OCI-LY7 (cell line): ENCODE measurements around the gene MTHFD2L. TPM values are rescaled to one million over a fixed set of nuclear protein-coding genes. Genes with fewer than 3 reads are reported as not detected.

Source experiments
- BruUV-seq: library from RNA; stranded (reverse); fragments of 400-500 nt; replicated peaks from 2 replicates; lab custom pipeline; 2021; lab: Mats Ljungman, UMichigan
- CTCF ChIA-PET: fragments of 300-600 bp; sonication (Branson Sonifier 250); formaldehyde crosslinking; loops from one replicate; lab custom pipeline; 2022; ENCODE audit warnings: antibody characterized with exemption; ENCODE audit not compliant: unreplicated experiment; lab: Charles Lee
- POLR2A ChIA-PET: fragments of 300-600 bp; sonication (Branson Sonifier 250); formaldehyde crosslinking; loops from one replicate; lab custom pipeline; 2022; ENCODE audit warnings: antibody characterized with exemption; lab: Charles Lee
- DNase-seq: peaks from one replicate; pipeline ENCODE4 v3.0.0-alpha.2; 2015; ENCODE audit warnings: low spot score
- H2AFZ ChIP-seq: fragments of 200-600 bp; sonication (generic), shearing (Covaris generic); 2 replicates; pipeline ENCODE4 v1.6.1; 2014; ENCODE audit warnings: mild to moderate bottlenecking, antibody characterized with exemption, low read length, moderate library complexity
- H3K27ac ChIP-seq: fragments of 200-600 bp; sonication (generic); 2 replicates; pipeline ENCODE4 v1.5.1; 2014; ENCODE audit warnings: mixed run types, low read depth, mild to moderate bottlenecking, moderate library complexity, low read length, inconsistent platforms; ENCODE audit not compliant: poor library complexity, severe bottlenecking
- H3K36me3 ChIP-seq: fragments of 200-600 bp; sonication (generic); 2 replicates; pipeline ENCODE4 v1.6.1; 2014; ENCODE audit warnings: mild to moderate bottlenecking, antibody characterized with exemption, low read length, moderate library complexity, mixed read lengths; ENCODE audit not compliant: insufficient read depth
- H3K4me1 ChIP-seq: fragments of 200-600 bp; sonication (generic); 2 replicates; pipeline ENCODE4 v1.5.1; 2014; ENCODE audit warnings: mild to moderate bottlenecking, low read length; ENCODE audit not compliant: insufficient read depth, poor library complexity, severe bottlenecking
- H3K4me2 ChIP-seq: fragments of 200-600 bp; sonication (generic); 2 replicates; pipeline ENCODE4 v1.6.1; 2014; ENCODE audit warnings: mild to moderate bottlenecking, low read length
- H3K4me3 ChIP-seq: fragments of 200-600 bp; sonication (generic); 2 replicates; pipeline ENCODE4 v1.5.1; 2014; ENCODE audit warnings: mild to moderate bottlenecking, low read depth, low read length; ENCODE audit not compliant: poor library complexity, severe bottlenecking
- H3K79me2 ChIP-seq: fragments of 200-600 bp; sonication (generic); 2 replicates; pipeline ENCODE4 v1.6.1; 2016; ENCODE audit warnings: low read depth, mild to moderate bottlenecking, low read length, moderate library complexity, mixed read lengths; ENCODE audit not compliant: insufficient read depth
- H3K9me2 ChIP-seq: fragments of 200-600 bp; sonication (generic); 2 replicates; pipeline ENCODE4 v1.6.1; 2016; ENCODE audit warnings: mild to moderate bottlenecking, low read length, mixed read lengths; ENCODE audit not compliant: insufficient read depth
- H3K9me3 ChIP-seq: fragments of 200-600 bp; sonication (generic); 2 replicates; pipeline ENCODE4 v1.6.1; 2014; ENCODE audit warnings: mild to moderate bottlenecking, mixed run types, low read length, mixed read lengths
- H4K20me1 ChIP-seq: fragments of 200-600 bp; sonication (generic); 2 replicates; pipeline ENCODE4 v1.6.1; 2014; ENCODE audit warnings: mild to moderate bottlenecking, antibody characterized with exemption, low read length, moderate library complexity, mixed read lengths; ENCODE audit not compliant: insufficient read depth
- CTCF ChIP-seq: fragments of 200-600 bp; sonication (generic); conservative IDR thresholded peaks from 2 replicates; pipeline ENCODE4 v1.5.1; 2014; ENCODE audit warnings: mild to moderate bottlenecking, antibody characterized with exemption, low read length, moderate library complexity, mixed read lengths
- EZH2phosphoT487 ChIP-seq: fragments of 200-600 bp; sonication (generic); IDR thresholded peaks from 2 replicates; pipeline ENCODE4 v1.6.1; 2018; ENCODE audit warnings: low read depth, borderline replicate concordance, mild to moderate bottlenecking, mixed run types, antibody characterized with exemption, low read length, moderate library complexity, mixed read lengths
- intact Hi-C: fragments of 100-400 bp; cut with micrococcal nuclease; formaldehyde crosslinking; loops from one replicate; pipeline ENCODE4 v1.10.0; 2022; ENCODE audit not compliant: unreplicated experiment
- total RNA-seq, 2 experiments: library from RNA; depleted of rRNA in 1 of 2; stranded (reverse); fragments of >200 nt in 1 of 2; shearing (Covaris generic) in 1 of 2; gene quantifications; 2 replicates each; pipeline ENCODE4 v1.2.3, GENCODE V29; 2014 to 2022

MTHFD2L gene
- total RNA-seq, 2 experiments from 2014 or later: 18.7 to 18.9 TPM

- TF ChIP-seq CTCF (no peak), EZH2phosphoT487 (no peak)
Observed at GRCh38 chr4:74305000-74305399, 147.1 kb downstream of the MTHFD2L start.

GRCh38 chr4:74307170-74307569 lies 149.3 kb downstream of the MTHFD2L start:
- H3K9me3 ChIP-seq: no peaks in the 10 kb centered on the region
- H3K27ac ChIP-seq: no peak overlapping the region
- no peak overlapping the region for H2AFZ ChIP-seq
- peaks cover 12% of the 10 kb centered on the region for H3K4me1 ChIP-seq
- no peaks in the 10 kb centered on the region for H3K9me2 ChIP-seq
- intact Hi-C loops: no loop called here
- ChIA-PET CTCF (no interaction called here), POLR2A (interaction anchor here (1.2 to 1.8 kb wide), 2 partner anchors 52 to 150 kb away, joined by 4 read pairs; no protein-coding TSS in a partner anchor)
- H3K79me2 ChIP-seq: no peaks in the 10 kb centered on the region
- no peaks in the 10 kb centered on the region for H3K36me3 ChIP-seq
- no peak overlapping the region for H3K4me2 ChIP-seq
- no peak overlapping the region for H3K4me3 ChIP-seq
- TF ChIP-seq EZH2phosphoT487 (no peak), CTCF (no peak)
- BruUV-seq: no TSS peak
- DNase-seq: no peak
- no peaks in the 10 kb centered on the region for H4K20me1 ChIP-seq

More at GRCh38 chr4:74305000-74305399, 147.1 kb downstream of the MTHFD2L start:
- Histone ChIP-seq H3K79me2 (no peaks in the 10 kb centered on the region), H3K4me2 (no peak overlapping the region), H3K9me3 (no peaks in the 10 kb centered on the region), H3K4me1 (peaks cover 12% of the 10 kb centered on the region), H3K4me3 (no peak overlapping the region), H3K27ac (no peak overlapping the region), H4K20me1 (no peaks in the 10 kb centered on the region), H3K9me2 (no peaks in the 10 kb centered on the region), H2AFZ (no peak overlapping the region), H3K36me3 (no peaks in the 10 kb centered on the region)
- BruUV-seq: no TSS peak
- POLR2A ChIA-PET: interaction anchor here (2.0 kb wide), 1 partner anchor 72 kb away, joined by 8 read pairs; no protein-coding TSS in a partner anchor
- CTCF ChIA-PET: no interaction called here
- intact Hi-C loops: no loop called here
- no peak for DNase-seq

- H3K4me2 ChIP-seq: peak within 1 kb of the TSS; percentile 45
- CTCF ChIA-PET: no interaction called here
Observed at GRCh38 chr4:74308215-74308614, 150.3 kb downstream of the MTHFD2L start, which contains the start of gene EPGN. TSS of gene EPGN (plus strand) at chr4:74308470. CDS start at chr4:74308534, 64 bp downstream.

More at GRCh38 chr4:74308215-74308614, 150.3 kb downstream of the MTHFD2L start, which contains the start of gene EPGN:
- intact Hi-C loops: no loop called here
- H3K9me2 ChIP-seq: no peaks in the 10 kb centered on the region
- no peaks in the 10 kb centered on the region for H3K9me3 ChIP-seq
- no peaks in the 10 kb centered on the region for H3K79me2 ChIP-seq
- H3K4me1 ChIP-seq: peaks cover 12% of the 10 kb centered on the region
- no peaks in the 10 kb centered on the region for H3K36me3 ChIP-seq
- H4K20me1 ChIP-seq: no peaks in the 10 kb centered on the region
- peak within 1 kb of the TSS; percentile 75 for H2AFZ ChIP-seq
- POLR2A ChIA-PET: interaction anchor here (0.7 to 2.4 kb wide), 4 partner anchors 9 to 66 kb away, joined by 3 to 11 read pairs (median 4); no protein-coding TSS in a partner anchor
- no peak for DNase-seq
- no TSS peak for BruUV-seq
- H3K4me3 ChIP-seq: no peak within 1 kb of the TSS
- no peak within 1 kb of the TSS for H3K27ac ChIP-seq
- no peak for TF ChIP-seq EZH2phosphoT487
- no peak for TF ChIP-seq CTCF
